Neural progenitor cell (in vitro differentiated cells): ENCODE measurements around the gene ASB9.

ENCODE experiments used
- CTCF ChIP-seq: fragments of 200-600 bp; sonication (generic); IDR thresholded peaks from 2 replicates; pipeline ENCODE4 v1.5.1; 2017; ENCODE audit warnings: antibody characterized with exemption, mild to moderate bottlenecking
- EZH2 ChIP-seq: fragments of 200-600 bp; sonication (generic); IDR thresholded peaks from 2 replicates; pipeline ENCODE4 v1.6.1; 2017; ENCODE audit warnings: antibody characterized with exemption, mild to moderate bottlenecking, moderate library complexity

GRCh38 chrX:15204130-15204751 is 65.6 kb downstream of the ASB9 start:
- TF ChIP-seq CTCF, result no peak
- TF ChIP-seq EZH2, result no peak
